GM23338 (cell line): ENCODE data around the gene ITGB2. TPM values are rescaled to one million over a fixed set of nuclear protein-coding genes. Genes with fewer than 3 reads are reported as not detected.

Source experiments
- ATAC-seq: fragments of 200-7000 bp; cut with Tn5 transposase; 3 replicates; pipeline ENCODE4 v1.9.1; 2020
- DNase-seq: peaks from one replicate; pipeline ENCODE4 v3.0.0-alpha.2; 2015; ENCODE audit warnings: low spot score
- H2AFZ ChIP-seq: fragments of 200-600 bp; sonication (generic); 2 replicates; pipeline ENCODE4 v1.8.0; 2016; ENCODE audit warnings: antibody characterized with exemption, mild to moderate bottlenecking, moderate library complexity
- H3F3A ChIP-seq: fragments of 200-600 bp; sonication (generic); replicated peaks from 2 replicates; pipeline ENCODE4 v1.8.0; 2017; ENCODE audit warnings: antibody characterized with exemption, mixed run types, low read depth
- H3K27ac ChIP-seq: fragments of 200-600 bp; sonication (generic); 2 replicates; pipeline ENCODE4 v1.6.1; 2016; ENCODE audit warnings: low read depth
- H3K27me3 ChIP-seq: fragments of 200-600 bp; sonication (generic); 2 replicates; pipeline ENCODE4 v1.8.0; 2016; ENCODE audit warnings: mild to moderate bottlenecking, mixed run types, moderate library complexity; ENCODE audit not compliant: insufficient read depth
- H3K36me3 ChIP-seq: fragments of 200-600 bp; sonication (generic); 2 replicates; pipeline ENCODE4 v1.8.0; 2016; ENCODE audit warnings: mild to moderate bottlenecking; ENCODE audit not compliant: insufficient read depth
- H3K4me1 ChIP-seq: fragments of 200-600 bp; sonication (generic); 2 replicates; pipeline ENCODE4 v1.8.0; 2016; ENCODE audit warnings: mild to moderate bottlenecking, moderate library complexity; ENCODE audit not compliant: insufficient read depth
- H3K4me2 ChIP-seq: fragments of 200-600 bp; sonication (generic); 2 replicates; pipeline ENCODE4 v1.7.1; 2017; ENCODE audit warnings: mixed run types
- H3K4me3 ChIP-seq: fragments of 200-600 bp; sonication (generic); 2 replicates; pipeline ENCODE4 v1.6.1; 2016; ENCODE audit warnings: mixed run types
- H3K79me2 ChIP-seq: fragments of 200-600 bp; sonication (generic); replicated peaks from 2 replicates; pipeline ENCODE4 v1.8.0; 2017; ENCODE audit warnings: mild to moderate bottlenecking; ENCODE audit not compliant: insufficient read depth
- H3K9me2 ChIP-seq: fragments of 200-600 bp; sonication (generic); 2 replicates; pipeline ENCODE4 v1.8.0; 2017; ENCODE audit not compliant: insufficient read depth
- H4K20me1 ChIP-seq: fragments of 200-600 bp; sonication (generic); replicated peaks from 2 replicates; pipeline ENCODE4 v1.8.0; 2017; ENCODE audit warnings: mild to moderate bottlenecking; ENCODE audit not compliant: insufficient read depth
- H3K27ac Mint-ChIP-seq: 2 replicates; pipeline ENCODE4 v1.8.0; 2020; ENCODE audit warnings: inconsistent platforms, mild to moderate bottlenecking, moderate library complexity, mixed read lengths
- H3K27me3 Mint-ChIP-seq: 3 replicates; pipeline ENCODE4 v1.8.0; 2022; ENCODE audit warnings: low read depth, mild to moderate bottlenecking, moderate library complexity, mixed read lengths, inconsistent platforms; ENCODE audit not compliant: insufficient read depth, poor library complexity
- H3K36me3 Mint-ChIP-seq: 3 replicates; pipeline ENCODE4 v1.8.0; 2021; ENCODE audit warnings: low read depth, mild to moderate bottlenecking, inconsistent platforms, moderate library complexity, mixed read lengths
- H3K4me1 Mint-ChIP-seq: 3 replicates; pipeline ENCODE4 v1.8.0; 2020; ENCODE audit warnings: mild to moderate bottlenecking, inconsistent platforms, mixed read lengths
- H3K4me3 Mint-ChIP-seq: 3 replicates; pipeline ENCODE4 v1.8.0; 2021; ENCODE audit warnings: moderate library complexity, mild to moderate bottlenecking, inconsistent platforms, mixed read lengths
- H3K9me3 Mint-ChIP-seq: 3 replicates; pipeline ENCODE4 v1.8.0; 2020; ENCODE audit warnings: moderate library complexity, mild to moderate bottlenecking, inconsistent platforms, mixed read lengths
- CREB1 ChIP-seq: fragments of 250-450 bp; sonication (Bioruptor Pico); IDR thresholded peaks from 2 replicates; pipeline ENCODE4 v1.5.0; 2020; ENCODE audit warnings: low read depth, mild to moderate bottlenecking, moderate library complexity
- ETS1 ChIP-seq: IDR thresholded peaks from 2 replicates; pipeline ENCODE4 v1.6.1; 2016; ENCODE audit warnings: antibody characterized with exemption
- EZH2 ChIP-seq: fragments of 200-600 bp; sonication (generic); IDR thresholded peaks from one replicate; pipeline ENCODE4 v1.8.0; 2017; ENCODE audit warnings: antibody characterized with exemption, mild to moderate bottlenecking, low read depth; ENCODE audit not compliant: unreplicated experiment
- ZNF114 ChIP-seq: fragments of 250-450 bp; sonication (Bioruptor Pico); IDR thresholded peaks from 2 replicates; pipeline ENCODE4 v1.5.0; 2020; ENCODE audit warnings: mild to moderate bottlenecking, moderate library complexity
- ZNF331 ChIP-seq: fragments of 250-450 bp; sonication (Bioruptor Pico); IDR thresholded peaks from 2 replicates; pipeline ENCODE4 v1.5.0; 2020; ENCODE audit warnings: low read depth, mild to moderate bottlenecking, moderate library complexity
- ZNF462 ChIP-seq: fragments of 250-450 bp; sonication (Bioruptor Pico); IDR thresholded peaks from 2 replicates; pipeline ENCODE4 v1.5.0; 2020; ENCODE audit warnings: mild to moderate bottlenecking, moderate library complexity
- polyA plus RNA-seq: library from polyadenylated mRNA; unstranded; fragments of >200 nt; fragmentation: Nextera tagmentation; extraction: Ambion mirVana; gene quantifications from 2 replicates; pipeline ENCODE4 v1.2.1, GENCODE V29; 2016
- total RNA-seq: library from RNA; depleted of rRNA; stranded (reverse); fragments of >200 nt; shearing (Covaris generic); gene quantifications from 2 replicates; pipeline ENCODE4 v1.2.3, GENCODE V29; 2014
- TF ChIP-seq, protein P1 (sequence below), 2 experiments: fragments of 200-600 bp in 1 of 2; sonication (generic) in 1 of 2; conservative IDR thresholded peaks; 2 replicates each; pipeline versions ENCODE4 v1.5.1 to v1.6.1; 2016 to 2017; ENCODE audit warnings: antibody characterized with exemption in 2 of 2, low read depth in 2 of 2, mild to moderate bottlenecking in 2 of 2, moderate library complexity in 1 of 2

Gene ITGB2
- total and polyA plus RNA-seq, 2 experiments from 2014 or later: 0.44 to 0.63 TPM

GRCh38 chr21:44948426-44949120 is 27.9 kb upstream of the ITGB2 start:
- Histone ChIP-seq H2AFZ (no peak overlapping the region), H4K20me1 (peaks cover 39% of the 10 kb centered on the region), H3K4me1 (no peaks in the 10 kb centered on the region), H3K27ac (no peak overlapping the region), H3K9me2 (no peaks in the 10 kb centered on the region), H3F3A (no peaks in the 10 kb centered on the region), H3K4me3 (no peak overlapping the region), H3K4me2 (no peak overlapping the region), H3K36me3 (no peaks in the 10 kb centered on the region; the same call in 1 of the 2 replicates), H3K27me3 (no peaks in the 10 kb centered on the region), H3K79me2 (peaks cover 77% of the 10 kb centered on the region)
- no peak overlapping the region for H3K27ac Mint-ChIP-seq
- ATAC-seq (no peak), DNase-seq (no peak)
- peaks cover 4% of the 10 kb centered on the region; the same call in 2 of the 3 replicates for H3K4me1 Mint-ChIP-seq
- H3K4me3 Mint-ChIP-seq: no peak overlapping the region
- TF ChIP-seq ZNF462 (CRISPR knock-in tag) (no peak), ETS1 (no peak), ZNF331 (CRISPR knock-in tag) (no peak), ZNF114 (CRISPR knock-in tag) (no peak), CREB1 (CRISPR knock-in tag) (no peak), EZH2 (no peak)
- TF ChIP-seq, protein P1, sequence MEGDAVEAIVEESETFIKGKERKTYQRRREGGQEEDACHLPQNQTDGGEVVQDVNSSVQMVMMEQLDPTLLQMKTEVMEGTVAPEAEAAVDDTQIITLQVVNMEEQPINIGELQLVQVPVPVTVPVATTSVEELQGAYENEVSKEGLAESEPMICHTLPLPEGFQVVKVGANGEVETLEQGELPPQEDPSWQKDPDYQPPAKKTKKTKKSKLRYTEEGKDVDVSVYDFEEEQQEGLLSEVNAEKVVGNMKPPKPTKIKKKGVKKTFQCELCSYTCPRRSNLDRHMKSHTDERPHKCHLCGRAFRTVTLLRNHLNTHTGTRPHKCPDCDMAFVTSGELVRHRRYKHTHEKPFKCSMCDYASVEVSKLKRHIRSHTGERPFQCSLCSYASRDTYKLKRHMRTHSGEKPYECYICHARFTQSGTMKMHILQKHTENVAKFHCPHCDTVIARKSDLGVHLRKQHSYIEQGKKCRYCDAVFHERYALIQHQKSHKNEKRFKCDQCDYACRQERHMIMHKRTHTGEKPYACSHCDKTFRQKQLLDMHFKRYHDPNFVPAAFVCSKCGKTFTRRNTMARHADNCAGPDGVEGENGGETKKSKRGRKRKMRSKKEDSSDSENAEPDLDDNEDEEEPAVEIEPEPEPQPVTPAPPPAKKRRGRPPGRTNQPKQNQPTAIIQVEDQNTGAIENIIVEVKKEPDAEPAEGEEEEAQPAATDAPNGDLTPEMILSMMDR (conservative IDR thresholded peaks at IDR 0.05; ENCODE audit: low read depth in 2 of 2): no peak
- no peaks in the 10 kb centered on the region for H3K9me3 Mint-ChIP-seq
- H3K27me3 Mint-ChIP-seq: peaks cover 5% of the 10 kb centered on the region
- H3K36me3 Mint-ChIP-seq: peaks cover 35% of the 10 kb centered on the region
